DMS 273 (cell line): Measurements from ENCODE around the gene TGIF2.
A peak's percentile ranks its signal among the peaks of the same experiment; 100 is the strongest.
"Not testable (repeated sequence)": the region's sequence is repeated elsewhere in the genome, so short reads cannot be mapped to it uniquely, and the experiment has no call there.

Experiments used
- DNase-seq: peaks from one replicate; lab custom pipeline; 2025; ENCODE audit not compliant: unreplicated experiment; lab: John Stamatoyannopoulos, UW

The TGIF2 gene

DNA sequence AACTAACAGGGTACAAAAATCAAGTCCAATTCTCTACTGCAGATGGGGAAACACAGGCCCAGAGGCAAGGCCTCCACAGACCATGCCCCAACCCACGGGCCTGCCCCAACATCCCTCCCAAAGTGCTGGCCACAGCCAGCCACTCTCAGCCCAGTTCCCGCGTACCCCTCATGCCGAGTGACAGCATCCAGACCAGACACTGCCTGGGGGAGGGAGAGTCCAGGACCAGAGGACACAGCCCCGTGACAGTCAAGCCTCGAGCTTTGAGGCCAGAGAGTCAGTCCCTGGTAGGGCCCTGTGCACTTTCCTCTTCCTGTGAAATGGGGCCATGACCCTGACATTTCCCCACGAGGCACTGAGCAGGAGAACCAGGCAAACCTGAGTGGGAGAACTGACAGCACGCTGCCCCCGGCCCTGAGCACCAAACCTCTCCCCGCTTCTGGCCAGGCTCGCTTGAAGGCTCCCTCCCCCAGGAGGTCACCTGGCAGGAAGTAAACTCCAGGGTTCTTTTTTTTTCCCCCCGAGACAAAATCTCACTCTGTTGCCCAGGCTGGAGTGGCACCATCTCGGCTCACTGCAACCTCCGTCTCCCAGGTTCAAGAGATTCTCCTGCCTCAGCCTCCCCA is 27.2 kb upstream of the TGIF2 start:
- no peak for DNase-seq

DNA sequence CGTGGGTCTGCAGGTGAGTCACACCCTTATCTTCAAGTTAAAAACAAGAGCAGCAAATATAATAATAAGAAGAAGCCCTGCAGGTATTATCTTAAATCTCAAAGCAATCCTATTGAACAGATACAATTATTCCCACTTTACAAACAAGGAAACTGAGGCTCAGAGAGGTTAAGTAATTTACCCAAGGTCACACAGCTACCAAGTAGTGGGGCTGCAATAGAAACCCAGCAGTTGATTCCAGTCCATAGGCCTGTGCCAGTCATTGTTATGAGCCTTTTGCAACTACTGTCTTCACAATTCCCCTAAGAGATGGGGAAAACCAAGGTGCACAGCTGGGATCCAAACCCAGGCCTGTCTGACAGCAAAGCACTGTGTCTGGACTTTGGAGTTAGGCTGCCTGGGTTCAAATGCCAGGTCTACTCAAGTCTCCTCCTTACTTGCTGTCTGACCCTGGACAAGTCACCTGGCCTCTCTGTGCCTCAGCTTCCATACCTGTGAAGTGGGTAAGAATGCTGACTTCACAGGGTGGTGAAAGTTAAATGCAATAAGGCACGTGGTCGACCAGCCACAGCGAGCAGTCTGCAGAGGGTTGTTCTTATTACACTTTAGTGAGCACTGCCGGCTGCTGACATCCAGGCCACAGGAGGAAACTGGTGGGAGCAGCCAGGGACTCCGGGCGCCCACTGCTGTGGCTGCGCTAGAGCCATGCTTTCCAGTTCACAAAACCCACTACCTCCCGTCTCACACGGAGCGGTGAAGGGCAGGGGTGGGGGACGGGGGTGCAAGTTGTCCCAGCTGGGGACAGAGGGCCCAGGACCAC is 26.0 kb upstream of the TGIF2 start:
- no peak for DNase-seq

DNA sequence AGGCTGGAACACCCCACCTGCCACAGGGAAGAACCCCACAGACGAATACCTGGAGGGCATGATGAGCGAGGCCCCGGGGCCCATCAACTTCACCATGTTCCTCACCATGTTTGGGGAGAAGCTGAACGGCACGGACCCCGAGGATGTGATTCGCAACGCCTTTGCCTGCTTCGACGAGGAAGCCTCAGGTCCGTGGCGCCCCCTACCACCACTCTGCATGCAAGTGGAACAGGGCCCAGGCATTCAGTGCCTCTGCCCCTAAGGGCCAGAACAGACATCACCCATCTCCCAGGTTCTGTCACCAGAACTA is 25.4 kb upstream of the TGIF2 start:
- DNase-seq: peak; percentile 41

DNA sequence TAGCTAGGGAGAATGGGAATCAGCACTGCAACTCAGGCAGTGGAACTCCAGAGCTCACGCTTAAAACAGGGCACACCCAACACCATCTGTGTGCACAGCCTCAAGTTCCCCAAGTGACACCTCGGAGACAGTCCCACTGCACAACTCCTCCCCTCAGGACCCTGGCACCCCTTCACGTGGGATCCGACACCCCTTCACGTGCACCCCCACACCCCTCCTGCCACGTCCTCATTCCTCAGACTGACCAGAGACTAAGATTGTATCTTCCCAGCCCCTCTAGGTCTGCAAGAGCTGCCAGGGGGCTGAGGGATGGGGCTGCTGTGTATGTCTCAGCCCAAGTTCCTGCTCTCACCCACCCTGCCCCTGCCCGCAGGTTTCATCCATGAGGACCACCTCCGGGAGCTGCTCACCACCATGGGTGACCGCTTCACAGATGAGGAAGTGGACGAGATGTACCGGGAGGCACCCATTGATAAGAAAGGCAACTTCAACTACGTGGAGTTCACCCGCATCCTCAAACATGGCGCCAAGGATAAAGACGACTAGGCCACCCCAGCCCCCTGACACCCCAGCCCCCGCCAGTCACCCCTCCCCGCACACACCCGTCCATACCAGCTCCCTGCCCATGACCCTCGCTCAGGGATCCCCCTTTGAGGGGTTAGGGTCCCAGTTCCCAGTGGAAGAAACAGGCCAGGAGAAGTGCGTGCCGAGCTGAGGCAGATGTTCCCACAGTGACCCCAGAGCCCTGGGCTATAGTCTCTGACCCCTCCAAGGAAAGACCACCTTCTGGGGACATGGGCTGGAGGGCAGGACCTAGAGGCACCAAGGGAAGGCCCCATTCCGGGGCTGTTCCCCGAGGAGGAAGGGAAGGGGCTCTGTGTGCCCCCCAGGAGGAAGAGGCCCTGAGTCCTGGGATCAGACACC is 24.4 kb upstream of the TGIF2 start:
- DNase-seq: no peak

DNA sequence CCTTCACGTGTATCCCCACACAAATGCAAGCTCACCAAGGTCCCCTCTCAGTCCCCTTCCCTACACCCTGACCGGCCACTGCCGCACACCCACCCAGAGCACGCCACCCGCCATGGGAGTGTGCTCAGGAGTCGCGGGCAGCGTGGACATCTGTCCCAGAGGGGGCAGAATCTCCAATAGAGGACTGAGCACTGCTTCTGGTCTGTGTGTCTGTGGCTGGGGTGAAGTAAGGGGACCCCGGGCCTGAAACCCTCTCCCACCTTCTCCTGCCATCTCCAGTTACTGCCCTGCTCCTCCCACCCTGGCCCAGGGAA is 23.8 kb upstream of the TGIF2 start:
- DNase-seq: no peak

DNA sequence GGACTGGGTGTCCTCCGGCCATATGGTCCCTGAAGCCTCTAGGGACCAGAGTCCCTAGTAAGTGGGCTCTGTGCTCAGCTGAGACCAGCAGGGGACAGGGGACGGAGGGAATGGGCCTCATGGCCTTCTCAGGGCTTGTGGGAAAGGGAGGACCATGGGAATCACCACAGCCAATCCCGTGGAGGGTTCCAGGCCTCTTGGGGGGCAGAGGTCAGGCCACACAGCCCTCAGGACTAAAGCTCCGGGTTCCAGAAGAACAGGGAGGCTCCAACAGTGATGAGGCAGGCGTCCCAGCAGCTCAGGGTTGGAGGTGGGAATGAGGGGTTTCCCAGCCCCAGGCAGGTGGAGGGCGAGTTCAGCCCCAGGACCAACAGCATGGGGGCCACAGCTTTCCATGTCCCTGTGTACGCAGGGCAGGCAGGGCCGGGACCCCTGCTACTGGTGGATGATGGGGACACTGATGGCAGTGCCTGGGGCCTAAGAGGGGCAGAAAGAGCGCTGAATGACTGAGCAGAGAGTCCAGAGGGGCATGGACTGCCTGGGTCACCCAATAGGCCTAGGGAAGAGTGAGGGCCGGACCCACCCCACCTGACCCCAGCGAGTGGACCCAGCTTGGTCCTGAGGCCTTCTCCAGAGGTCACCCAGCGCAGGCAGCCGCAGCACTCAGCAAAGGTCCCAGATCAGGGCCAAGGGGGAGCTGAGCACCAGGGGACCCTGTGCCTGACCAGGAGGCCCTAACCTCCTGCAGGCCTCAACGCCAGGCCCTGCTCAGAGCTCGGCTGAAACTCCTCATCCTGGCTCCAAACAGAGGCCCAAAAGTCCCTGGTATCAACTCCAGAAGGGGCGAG is 23.2 kb upstream of the TGIF2 start:
- no peak for DNase-seq

DNA sequence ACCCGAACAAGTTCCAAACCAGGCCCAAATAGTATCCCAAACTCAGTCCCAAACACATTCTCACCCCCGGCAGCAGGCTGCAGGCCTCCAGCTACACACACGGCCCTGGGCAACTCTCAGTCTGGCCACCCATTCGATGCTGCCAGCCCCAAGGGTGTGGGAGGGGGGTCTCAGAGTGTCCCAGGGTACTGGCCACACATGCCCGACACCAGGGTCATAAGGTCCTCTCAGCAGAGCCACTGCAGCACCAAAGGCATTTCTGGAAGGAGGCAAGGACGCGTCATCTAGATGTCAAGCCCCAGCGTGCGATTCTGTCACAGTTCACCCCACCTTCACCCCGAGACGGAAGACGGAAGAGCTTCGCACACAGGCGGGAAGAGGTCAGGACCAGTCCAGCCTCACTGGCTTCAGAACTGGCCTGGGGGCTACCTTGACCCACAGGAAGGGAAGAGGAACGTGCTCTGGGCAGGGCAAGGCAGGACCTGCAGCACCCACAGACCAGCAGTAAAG is 22.6 kb upstream of the TGIF2 start:
- no peak for DNase-seq

DNA sequence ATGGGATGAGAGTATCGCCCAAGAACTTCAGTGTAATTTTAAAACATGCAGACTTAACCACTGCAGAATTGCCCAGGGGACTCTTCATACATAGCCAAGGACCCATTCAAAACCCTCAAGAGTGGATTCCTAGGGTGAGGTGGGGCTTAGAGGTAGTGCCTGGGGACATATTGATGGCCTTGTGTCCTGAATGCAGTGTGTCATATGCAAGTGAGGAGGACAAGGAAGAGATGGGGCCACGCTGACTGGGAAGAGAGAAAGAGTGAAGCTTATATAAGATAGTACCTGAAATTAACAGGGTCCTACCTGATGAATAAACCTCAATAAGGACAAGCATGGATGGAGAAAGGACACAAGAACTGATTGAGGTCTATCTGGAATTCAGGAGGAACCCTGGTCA is 18.1 kb upstream of the TGIF2 start:
- no peak for DNase-seq

DNA sequence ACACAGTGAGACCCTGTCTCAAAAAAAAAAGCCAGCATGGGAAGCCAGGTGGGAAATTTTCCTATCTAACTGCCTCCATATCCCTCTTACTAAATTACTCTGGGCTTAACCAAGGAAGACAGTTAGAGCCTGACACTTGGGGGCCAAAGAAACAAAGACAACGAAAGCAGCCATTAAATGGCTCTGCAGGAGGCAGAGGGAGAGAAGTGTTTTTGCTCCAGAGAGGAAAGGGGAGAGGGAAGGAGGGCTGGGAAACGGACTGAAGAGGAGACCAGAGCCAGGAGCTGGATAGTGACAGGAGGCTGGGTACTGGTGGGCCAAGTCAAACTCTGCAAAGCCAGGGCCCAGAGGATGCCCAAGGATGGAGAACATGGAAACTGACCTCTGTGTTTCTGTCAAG is 10.7 kb upstream of the TGIF2 start:
- no peak for DNase-seq

DNA sequence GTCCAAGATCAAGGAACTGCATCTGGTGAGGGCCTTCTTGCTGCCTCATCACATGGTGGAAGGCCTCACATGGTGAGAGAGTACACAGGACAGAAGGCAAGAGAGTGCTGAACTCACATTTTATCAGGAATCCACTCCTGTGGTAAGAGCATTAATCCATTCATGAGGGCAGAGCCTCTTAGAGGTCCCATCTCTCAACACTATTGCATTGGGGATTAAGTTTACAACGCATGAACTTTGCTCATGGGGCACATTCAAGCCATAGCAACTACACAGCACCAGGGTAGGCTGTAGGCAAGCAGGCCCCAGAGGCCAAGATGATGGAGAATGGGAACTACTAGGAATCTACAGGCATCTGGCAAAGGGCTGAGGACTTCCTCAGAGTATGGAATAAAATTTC is 10.0 kb upstream of the TGIF2 start:
- no peak for DNase-seq

DNA sequence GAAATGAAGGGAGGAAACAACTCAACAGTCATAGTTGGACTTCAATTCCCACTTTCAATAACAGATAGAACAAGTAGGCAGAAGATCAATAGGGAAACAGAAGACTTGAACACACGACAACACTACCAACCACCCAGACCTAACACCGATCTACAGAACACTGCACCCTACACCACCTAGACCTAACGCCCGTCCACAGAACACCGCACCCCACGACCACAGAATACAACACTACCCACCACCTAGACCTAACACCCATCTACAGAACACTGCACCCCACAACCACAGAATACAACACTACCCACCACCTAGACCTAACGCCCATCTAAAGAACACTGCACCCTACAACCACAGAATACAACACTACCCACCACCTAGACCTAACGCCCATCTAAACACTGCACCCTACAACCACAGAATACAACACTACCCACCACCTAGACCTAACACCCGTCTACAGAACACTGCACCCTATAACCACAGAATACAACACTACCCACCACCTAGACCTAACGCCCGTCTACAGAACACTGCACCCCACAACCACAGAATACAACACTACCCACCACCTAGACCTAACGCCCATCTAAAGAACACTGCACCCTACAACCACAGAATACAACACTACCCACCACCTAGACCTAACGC is 9.2 kb upstream of the TGIF2 start:
- not testable (repeated sequence) for DNase-seq

DNA sequence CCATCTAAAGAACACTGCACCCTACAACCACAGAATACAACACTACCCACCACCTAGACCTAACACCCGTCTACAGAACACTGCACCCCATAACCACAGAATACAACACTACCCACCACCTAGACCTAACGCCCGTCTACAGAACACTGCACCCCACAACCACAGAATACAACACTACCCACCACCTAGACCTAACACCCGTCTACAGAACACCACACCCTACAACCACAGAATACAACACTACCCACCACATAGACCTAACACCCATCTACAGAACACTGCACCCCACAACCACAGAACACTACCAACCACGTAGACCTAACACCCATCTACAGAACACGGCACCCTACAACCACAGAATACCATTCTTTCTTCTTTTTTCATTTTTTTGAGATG is 8.7 kb upstream of the TGIF2 start:
- DNase-seq: not testable (repeated sequence)

DNA sequence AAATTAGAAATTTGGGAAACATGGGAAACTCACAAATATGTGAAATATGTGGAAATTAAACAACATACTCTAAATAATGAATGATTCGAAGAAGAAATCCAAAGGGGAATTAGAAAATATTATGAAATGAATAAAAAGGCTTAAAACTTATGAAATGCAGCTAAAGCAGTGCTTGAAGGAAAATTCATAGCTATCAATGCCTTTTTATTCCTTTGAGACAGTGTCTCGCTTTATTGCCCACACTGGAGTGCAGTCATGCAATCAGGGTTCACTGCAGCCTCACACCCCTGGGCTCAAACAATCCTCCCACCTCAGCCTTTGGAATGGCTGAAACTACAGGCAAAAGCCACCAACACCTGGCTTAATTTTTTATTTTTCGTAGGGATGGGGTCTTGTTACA is 7.9 kb upstream of the TGIF2 start:
- no peak for DNase-seq

DNA sequence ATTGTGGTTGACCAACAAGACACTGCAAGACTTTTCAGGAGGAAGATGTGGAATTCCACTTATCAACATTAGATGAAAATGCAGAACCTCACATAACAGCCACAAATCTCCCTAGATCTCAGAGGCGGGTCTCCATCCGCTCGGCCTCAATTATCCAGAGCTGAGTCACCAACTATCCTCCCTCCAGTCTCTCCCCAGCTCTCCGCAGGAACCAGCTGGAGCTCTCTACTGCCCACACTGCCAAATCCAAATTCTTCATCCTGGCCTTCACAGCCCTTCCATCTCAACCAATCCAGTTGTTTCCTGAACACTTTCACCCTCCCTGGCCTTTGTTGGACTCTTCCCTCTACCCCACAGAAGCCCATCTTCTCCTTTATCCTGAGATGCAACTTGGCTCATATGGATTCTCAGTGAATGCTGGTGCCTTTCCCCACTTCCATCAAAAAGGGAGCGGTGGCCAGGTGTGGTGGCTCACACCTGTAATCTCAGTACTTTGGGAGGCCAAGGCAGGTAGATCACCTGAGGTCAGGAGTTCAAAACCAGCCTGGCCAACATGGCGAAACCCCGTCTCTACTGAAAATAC is 3.5 kb upstream of the TGIF2 start:
- peak; percentile 37 for DNase-seq

DNA sequence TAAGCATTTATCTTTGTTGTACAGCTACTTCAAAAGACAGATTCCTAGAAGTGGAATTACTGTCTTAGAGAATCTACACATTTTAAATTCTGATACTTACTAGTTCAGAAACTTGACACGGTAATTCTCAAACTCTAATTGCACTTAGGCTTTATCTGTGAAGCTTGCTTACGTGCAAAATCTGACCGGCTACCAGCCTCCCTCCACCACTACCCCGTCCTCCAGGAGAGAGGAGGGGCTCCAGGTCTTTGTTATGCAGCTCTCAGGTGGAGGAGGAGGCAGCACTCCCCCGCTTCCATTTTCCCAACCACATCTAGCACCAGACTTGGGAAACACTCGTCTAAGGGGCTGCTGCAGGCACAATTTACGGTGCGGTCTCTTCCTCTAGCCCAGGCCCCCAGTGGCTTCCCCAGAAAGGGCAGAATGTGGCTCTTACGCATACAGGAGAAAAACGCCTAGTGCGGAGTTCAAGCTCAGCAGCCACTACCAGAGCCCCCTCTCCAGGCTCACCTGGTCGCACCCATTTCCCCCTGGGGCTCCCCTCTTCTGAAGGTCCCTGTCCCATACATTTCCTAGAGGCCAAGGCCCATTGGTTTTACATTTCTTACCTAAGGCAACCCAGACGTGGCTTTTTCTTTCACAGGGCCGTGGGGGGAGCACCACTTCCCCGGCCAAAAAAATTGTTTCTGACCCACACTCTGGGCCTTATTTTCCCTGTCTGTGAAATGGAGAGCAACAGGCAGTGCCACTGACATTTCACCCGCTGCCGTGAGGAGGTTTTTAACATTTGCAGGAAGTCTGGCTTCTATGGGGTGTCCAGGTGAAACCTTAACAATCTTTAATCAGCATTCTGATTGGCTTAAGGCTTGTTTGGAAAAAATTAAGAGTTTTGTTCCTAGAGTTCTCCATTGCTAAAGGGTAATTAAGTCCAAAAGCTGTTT is 1.6 kb upstream of the TGIF2 start:
- no peak for DNase-seq

DNA sequence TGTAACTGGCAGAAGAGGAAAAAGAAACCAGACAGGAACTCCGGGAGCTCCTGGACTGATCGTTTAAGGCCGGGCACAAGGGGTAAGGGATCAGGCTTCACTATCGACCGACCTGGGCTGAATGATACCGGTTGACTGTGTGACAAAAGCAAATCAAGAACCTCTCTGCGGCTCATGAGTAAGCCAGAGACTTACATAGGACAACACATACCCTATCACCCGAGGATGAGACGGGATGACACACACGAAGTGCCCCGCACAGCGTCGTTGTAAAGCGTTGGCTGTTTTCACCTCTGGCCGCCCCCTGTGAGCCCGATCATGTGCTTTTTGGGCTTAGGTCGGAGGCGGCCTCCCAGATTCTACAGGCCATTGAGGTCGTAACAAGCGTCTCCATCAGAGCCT is 695 bp upstream of the TGIF2 start:
- no peak for DNase-seq

DNA sequence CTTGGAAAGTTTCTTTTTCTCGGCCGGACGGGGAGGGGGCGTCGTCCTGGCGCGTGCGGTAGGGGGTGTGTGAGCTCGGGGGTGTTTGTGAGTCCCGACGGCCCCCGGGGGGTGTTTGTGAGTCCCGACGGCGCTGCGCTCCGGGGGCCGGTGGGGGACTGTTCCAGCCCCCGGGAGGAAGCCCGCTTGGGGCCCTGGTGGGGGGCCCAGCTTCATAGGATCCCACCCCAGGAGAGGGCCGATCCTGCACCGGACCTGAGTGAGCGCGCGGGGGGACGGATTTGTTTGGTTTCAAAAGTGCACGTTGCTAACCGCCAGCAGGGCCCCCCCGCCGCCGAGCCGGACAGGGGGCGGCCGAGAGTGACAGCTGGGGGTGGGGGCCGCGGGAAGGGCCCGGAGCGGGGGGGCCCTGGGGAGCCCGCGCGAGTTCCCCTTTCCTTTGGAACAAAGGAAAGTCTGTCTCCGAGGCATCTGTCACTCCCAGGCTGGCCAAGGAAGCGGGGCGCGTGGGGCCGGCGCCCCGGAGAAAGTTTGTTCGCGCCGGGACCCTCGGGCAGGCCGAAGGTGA is 485 bp downstream of the TGIF2 start:
- peak; percentile 78 for DNase-seq

DNA sequence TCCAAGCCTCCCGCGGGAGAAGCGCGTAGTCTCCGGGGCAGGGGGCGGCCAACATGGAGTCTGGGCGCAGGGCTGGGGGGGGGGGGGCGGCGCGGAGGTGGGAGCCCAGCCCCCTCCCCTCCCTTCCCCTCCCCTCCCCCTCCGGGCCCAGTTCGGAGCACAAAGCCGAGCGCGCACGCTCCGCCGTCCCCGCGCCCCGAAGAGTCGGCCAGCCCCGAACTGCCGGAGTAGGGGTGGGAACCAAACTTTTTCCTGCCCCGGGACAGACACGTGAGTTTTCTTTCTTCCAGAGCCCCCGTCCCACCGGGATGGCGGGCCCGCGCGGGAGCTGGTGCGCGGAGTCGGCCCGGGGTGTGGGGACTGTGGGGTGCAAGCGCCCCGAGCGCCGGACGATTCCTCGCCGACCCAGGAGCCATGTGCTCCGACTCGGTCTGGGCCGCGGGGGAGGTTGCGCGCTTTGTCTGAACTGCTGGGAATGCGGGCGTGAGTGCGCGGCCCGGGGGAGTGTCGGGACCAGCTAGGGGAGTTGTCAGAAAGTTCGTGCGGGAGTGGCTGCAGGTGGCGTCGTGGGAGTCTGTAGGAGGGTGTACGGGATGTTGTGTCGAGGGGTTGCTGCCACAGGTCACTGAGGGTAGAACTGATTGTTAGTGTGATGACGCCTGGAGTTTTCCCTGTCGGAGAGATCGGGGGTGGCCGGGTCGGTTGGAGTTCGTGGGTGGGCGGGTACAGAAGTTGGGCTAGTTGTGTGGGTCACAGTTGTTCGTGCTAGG is 1.2 kb downstream of the TGIF2 start:
- peak; percentile 81 for DNase-seq
